NB4 (cell line): ENCODE measurements around the gene TRIM37.

Source experiments
- DNase-seq: peaks from one replicate; pipeline ENCODE4 v3.0.0; 2010; ENCODE audit warnings: low read depth
- H3K4me3 ChIP-seq: one replicate; pipeline ENCODE4 v1.5.1; 2011; ENCODE audit warnings: mild to moderate bottlenecking, low read depth, low read length, moderate library complexity
- CTCF ChIP-seq: IDR thresholded peaks from one replicate; pipeline ENCODE4 v1.5.1; 2012; ENCODE audit warnings: low read depth, low read length
- MAX ChIP-seq: IDR thresholded peaks from 2 replicates; pipeline ENCODE4 v1.6.1; 2011; ENCODE audit warnings: low read depth, low read length
- MYC ChIP-seq: IDR thresholded peaks from 2 replicates; pipeline ENCODE4 v1.6.1; 2011; ENCODE audit warnings: low read depth, low read length
- POLR2A ChIP-seq: IDR thresholded peaks from 2 replicates; pipeline ENCODE4 v1.6.1; 2011; ENCODE audit warnings: mild to moderate bottlenecking; ENCODE audit not compliant: insufficient read length; ENCODE audit errors: extremely low read depth

Gene TRIM37

GRCh38 chr17:58995247-58995940, 111.3 kb downstream of the TRIM37 start:
- no peak overlapping the region for H3K4me3 ChIP-seq
- no peak for DNase-seq
- TF ChIP-seq POLR2A (no peak), CTCF (no peak), MYC (no peak), MAX (no peak)

- no peak overlapping the region for H3K4me3 ChIP-seq
- DNase-seq, result no peak
- TF ChIP-seq POLR2A, result no peak
- no peak for TF ChIP-seq MAX
- TF ChIP-seq MYC, result no peak
- TF ChIP-seq CTCF, result no peak
Measured at GRCh38 chr17:58993311-58993710, 113.4 kb downstream of the TRIM37 start.

GRCh38 chr17:58991718-58992331, 114.9 kb downstream of the TRIM37 start:
- DNase-seq, result no peak
- no peak overlapping the region for H3K4me3 ChIP-seq
- no peak for TF ChIP-seq POLR2A
- TF ChIP-seq MYC, result no peak
- no peak for TF ChIP-seq CTCF
- no peak for TF ChIP-seq MAX

- TF ChIP-seq MYC (no peak), POLR2A (no peak), CTCF (no peak), MAX (no peak)
- H3K4me3 ChIP-seq, result no peak overlapping the region
- DNase-seq, result no peak
Measured at GRCh38 chr17:58989629-58990028, 117.1 kb downstream of the TRIM37 start.

- no peak overlapping the region for H3K4me3 ChIP-seq
- no peak for TF ChIP-seq MYC
- no peak for TF ChIP-seq POLR2A
- no peak for TF ChIP-seq CTCF
- TF ChIP-seq MAX, result no peak
- no peak for DNase-seq
Measured at GRCh38 chr17:58985971-58986370, 120.7 kb downstream of the TRIM37 start.
